HG02571 (cell line): Measurements from ENCODE around the gene NR4A2.

Experiments
- ATAC-seq: cut with Tn5 transposase; IDR thresholded peaks from one replicate; pipeline ENCODE4 v1.9.1; 2021; ENCODE audit warnings: mild to moderate bottlenecking, moderate library complexity; ENCODE audit not compliant: unreplicated experiment

NR4A2 gene

GRCh38 chr2:156332534-156333273 lies at the start of gene NR4A2:
TSS of gene NR4A2 (minus strand) at chr2:156332721. CDS start at chr2:156330186, 2,535 bp downstream.
- ATAC-seq, result peak; percentile 70

GRCh38 chr2:156380117-156380645 lies 47.7 kb upstream of the NR4A2 start:
- peak; percentile 72 for ATAC-seq

GRCh38 chr2:156379714-156380113 lies 47.2 kb upstream of the NR4A2 start:
- ATAC-seq, result no peak

- peak; percentile 40 for ATAC-seq
Measured at GRCh38 chr2:156379071-156379470, 46.5 kb upstream of the NR4A2 start.

GRCh38 chr2:156366753-156367152 lies 34.2 kb upstream of the NR4A2 start:
- no peak for ATAC-seq

- ATAC-seq, result no peak
Measured at GRCh38 chr2:156363141-156363540, 30.6 kb upstream of the NR4A2 start.

GRCh38 chr2:156356014-156356754 lies 23.7 kb upstream of the NR4A2 start:
- no peak for ATAC-seq

GRCh38 chr2:156352911-156353310 lies 20.4 kb upstream of the NR4A2 start:
- ATAC-seq, result no peak

- ATAC-seq, result no peak
Measured at GRCh38 chr2:156350374-156351142, 18.0 kb upstream of the NR4A2 start.

GRCh38 chr2:156349605-156350004 lies 17.1 kb upstream of the NR4A2 start:
- ATAC-seq, result no peak

- ATAC-seq, result no peak
Measured at GRCh38 chr2:156349161-156349560, 16.6 kb upstream of the NR4A2 start.

- no peak for ATAC-seq
Measured at GRCh38 chr2:156347431-156347830, 14.9 kb upstream of the NR4A2 start.

GRCh38 chr2:156346731-156347130 lies 14.2 kb upstream of the NR4A2 start:
- no peak for ATAC-seq

- ATAC-seq, result no peak
Measured at GRCh38 chr2:156345582-156345981, 13.1 kb upstream of the NR4A2 start.

- no peak for ATAC-seq
Measured at GRCh38 chr2:156343940-156344301, 11.4 kb upstream of the NR4A2 start.

- ATAC-seq, result no peak
Measured at GRCh38 chr2:156343096-156343939, 10.8 kb upstream of the NR4A2 start.

GRCh38 chr2:156342254-156343095 lies 10.0 kb upstream of the NR4A2 start:
- ATAC-seq, result peak; percentile 53

- ATAC-seq, result peak; percentile 80
Measured at GRCh38 chr2:156341452-156342253, 9.1 kb upstream of the NR4A2 start.
